Frontal cortex (tissue), 4 donors: ENCODE results near the gene PLCB3. TPM values are rescaled to one million over a fixed set of nuclear protein-coding genes. Genes with fewer than 3 reads are reported as not detected.

Source experiments
- DNase-seq, 2 donors: peaks; one replicate each; pipeline ENCODE4 v3.0.0; 2012; ENCODE audit warnings: low spot score in 2 of 2
- FAIRE-seq: peaks from 2 replicates; lab custom pipeline; 2012; peaks lifted over from hg19 to GRCh38; lab: Jason Lieb, UNC
- total RNA-seq: library from RNA; depleted of rRNA; stranded (reverse); fragments of >200 nt; gene quantifications from one replicate; pipeline ENCODE4 v1.2.3, GENCODE V29; 2014
- donor health status: control.
- donor health status: control.
- donor health status: control.

Gene PLCB3
- total RNA-seq, 1 donor from 2014 or later = 4.9 TPM

DNA sequence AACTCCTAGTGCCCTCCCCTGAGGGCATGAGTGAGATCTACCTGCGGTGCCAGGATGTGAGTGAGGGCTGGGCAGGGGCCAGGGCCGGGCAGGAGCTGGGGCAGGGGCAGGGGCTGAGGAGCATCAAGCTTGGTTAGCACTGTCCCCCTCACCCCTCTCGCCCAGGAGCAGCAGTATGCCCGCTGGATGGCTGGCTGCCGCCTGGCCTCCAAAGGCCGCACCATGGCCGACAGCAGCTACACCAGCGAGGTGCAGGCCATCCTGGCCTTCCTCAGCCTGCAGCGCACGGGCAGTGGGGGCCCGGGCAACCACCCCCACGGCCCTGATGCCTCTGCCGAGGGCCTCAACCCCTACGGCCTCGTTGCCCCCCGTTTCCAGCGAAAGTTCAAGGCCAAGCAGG is 31.1 kb upstream of the PLCB3 start:
- DNase-seq (no peak), FAIRE-seq (no peak)

DNA sequence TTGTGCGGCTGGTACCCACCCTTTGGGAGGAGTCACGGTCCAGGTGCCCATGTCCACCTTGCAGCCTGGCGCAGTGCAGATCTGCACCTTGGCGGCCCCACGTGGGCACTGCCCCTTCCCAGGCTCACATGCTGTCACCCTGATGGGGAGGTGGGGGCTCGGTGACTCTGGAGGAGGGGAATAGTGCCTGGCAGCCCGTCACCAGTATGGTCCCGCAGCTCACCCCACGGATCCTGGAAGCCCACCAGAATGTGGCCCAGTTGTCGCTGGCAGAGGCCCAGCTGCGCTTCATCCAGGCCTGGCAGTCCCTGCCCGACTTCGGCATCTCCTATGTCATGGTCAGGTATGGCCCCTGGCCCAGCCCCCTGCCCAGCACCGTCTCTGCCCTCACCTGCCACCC is 30.5 kb upstream of the PLCB3 start:
- no peak for DNase-seq
- no peak for FAIRE-seq

DNA sequence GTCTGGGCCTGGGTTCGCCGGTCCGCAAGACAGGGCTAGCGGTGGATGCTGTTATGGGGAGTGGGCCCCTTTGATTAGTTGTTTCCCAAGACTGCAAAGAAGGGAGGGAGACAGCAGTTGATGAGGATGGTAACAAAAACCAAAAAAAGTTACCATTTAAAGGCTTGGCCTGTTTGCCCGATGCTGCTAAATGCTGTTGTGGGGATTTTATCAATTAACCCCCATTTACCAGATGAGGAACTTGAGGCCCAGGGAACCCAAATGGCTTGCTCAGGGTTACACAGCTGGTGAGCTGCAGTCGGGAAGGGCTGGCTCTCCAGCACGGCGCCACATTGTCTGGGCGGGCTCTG is 28.7 kb upstream of the PLCB3 start:
- DNase-seq = no peak
- FAIRE-seq = no peak

DNA sequence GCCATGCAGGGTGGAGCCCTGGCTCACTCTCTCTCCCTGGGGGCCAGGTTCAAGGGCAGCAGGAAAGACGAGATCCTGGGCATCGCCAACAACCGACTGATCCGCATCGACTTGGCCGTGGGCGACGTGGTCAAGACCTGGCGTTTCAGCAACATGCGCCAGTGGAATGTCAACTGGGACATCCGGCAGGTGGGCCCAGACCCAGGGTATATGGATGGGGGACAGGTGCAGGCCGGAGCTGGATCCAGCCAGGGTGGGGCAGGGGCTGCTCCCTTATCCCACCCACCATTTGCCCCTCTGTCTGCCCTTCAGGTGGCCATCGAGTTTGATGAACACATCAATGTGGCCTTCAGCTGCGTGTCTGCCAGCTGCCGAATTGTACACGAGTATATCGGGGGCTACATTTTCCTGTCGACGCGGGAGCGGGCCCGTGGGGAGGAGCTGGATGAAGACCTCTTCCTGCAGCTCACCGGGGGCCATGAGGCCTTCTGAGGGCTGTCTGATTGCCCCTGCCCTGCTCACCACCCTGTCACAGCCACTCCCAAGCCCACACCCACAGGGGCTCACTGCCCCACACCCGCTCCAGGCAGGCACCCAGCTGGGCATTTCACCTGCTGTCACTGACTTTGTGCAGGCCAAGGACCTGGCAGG is 28.2 kb upstream of the PLCB3 start:
- no peak for DNase-seq
- FAIRE-seq = no peak

DNA sequence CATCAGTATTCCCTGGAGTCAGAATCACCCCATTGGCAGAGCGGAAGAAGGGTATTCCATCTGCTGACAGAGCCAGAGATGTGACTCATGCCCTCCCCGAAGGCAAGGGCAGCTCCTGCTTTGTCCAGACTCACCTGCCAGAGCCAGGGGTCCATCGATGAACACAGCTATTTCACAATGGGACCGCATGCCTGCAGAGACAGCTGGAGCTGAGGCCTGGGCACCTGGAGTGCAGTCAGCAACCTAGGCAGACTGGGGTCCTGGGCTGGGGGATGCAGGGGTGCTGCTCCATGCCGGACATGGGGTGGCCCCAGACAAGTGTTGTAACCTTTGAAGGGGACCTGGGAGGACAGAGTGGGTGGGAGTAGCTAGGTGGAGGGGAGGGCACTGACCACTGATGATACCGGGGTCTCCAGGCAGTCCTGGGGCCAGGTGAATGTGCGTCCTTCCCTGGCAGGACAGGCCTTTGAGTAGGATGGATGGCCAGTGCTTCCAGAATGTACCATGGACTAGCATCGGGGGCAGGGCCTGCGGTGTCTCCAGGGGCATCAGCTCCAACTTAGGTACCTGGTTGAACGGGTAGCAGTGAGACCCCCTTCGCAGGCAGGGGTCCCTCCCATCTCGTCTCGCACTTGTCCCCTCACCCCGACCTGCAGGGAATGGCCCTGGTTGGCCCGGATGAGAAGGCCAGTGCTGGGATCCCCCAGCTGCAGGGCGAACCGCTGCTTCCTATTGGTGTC is 27.0 kb upstream of the PLCB3 start:
- FAIRE-seq (no peak), DNase-seq (no peak)

DNA sequence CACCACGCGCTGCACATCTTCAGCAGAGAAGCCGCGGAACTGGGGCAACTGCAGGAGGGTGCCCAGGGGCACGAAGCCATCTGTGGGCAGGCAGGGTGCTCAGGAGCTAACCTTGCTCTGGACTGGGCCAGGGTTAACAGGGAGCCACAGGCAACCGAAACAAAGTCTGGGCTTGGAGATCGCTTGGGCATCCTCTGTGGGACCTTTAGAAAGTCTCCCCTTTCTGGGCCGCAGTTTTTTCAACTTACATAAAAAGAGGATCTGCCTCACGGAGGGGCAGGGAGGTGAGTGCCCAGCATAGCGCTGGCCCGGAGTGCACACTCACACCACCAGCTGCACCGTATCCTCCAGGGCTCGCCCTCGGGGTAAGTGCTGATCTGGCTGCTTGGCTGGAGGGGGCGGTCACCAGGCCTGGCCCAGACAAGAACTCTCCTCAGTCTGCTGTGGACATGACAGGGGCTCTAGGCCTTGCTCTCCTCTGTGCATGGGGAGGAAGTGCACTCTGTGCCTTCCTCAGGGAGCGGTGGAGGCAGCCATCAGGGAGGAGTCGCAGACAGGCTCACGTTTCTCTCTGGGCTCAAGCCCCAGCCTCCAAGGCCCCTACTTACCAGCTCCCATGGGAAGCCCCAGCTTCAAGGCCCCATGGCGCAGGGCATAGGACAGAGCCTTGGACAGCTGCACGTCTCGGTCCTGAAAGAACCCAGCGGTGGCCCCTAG is 26.3 kb upstream of the PLCB3 start:
- no peak for FAIRE-seq
- no peak for DNase-seq

DNA sequence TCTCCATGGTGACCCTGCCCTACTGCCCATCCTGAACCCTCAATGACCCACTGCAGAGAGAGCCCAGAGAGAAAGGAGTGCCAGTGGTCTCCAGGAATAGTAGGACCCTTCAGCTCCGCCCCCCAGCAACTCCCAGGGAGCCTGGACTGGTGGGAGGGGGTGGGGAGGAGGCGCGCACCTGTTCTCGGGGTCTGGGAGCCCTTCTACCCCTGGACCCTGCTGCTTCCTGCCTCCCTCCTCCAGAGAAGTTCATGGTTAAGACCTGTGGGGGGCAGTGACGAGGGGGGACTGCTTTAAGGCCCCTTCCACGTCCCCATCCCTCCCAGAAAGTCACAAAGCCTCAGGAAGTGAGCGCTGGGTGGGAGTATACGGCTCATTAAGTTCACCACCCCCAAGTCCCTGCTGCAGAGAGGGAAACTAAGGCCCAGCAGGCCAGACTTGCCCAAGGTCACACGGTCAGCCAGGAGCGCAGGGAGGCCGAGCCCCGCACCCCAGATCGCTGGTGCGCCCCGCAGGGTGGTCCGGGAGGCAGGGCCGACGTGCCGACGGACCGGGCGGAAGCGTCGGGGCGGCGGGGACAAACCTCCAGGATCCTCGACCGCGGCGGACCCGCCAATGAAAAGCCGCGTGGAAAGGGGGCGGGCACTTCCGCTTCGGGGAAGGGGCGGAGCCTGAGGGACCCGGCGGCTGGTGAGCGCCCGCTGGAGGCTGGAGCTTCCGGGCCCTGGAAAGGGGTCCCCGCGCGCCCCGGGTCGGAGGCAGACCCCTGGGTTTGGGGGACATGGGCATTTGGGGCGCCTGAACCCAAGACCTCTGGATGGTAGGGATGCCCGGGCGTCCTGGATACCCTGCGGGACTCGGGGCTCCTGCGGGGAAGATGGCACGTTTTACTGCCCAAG is 25.5 kb upstream of the PLCB3 start, which contains the start of the genes NUDT22 and TRPT1:
Gene NUDT22 (plus strand): TSS at position 667 of the 899 bp plus-strand sequence. CDS start 379 bp downstream, outside the sequence.
Gene TRPT1 (minus strand): TSS at position 579 of the 899 bp plus-strand sequence. CDS start 326 bp downstream, at position 253.
- peak; percentile 94 to 96 for DNase-seq
- FAIRE-seq = no peak

DNA sequence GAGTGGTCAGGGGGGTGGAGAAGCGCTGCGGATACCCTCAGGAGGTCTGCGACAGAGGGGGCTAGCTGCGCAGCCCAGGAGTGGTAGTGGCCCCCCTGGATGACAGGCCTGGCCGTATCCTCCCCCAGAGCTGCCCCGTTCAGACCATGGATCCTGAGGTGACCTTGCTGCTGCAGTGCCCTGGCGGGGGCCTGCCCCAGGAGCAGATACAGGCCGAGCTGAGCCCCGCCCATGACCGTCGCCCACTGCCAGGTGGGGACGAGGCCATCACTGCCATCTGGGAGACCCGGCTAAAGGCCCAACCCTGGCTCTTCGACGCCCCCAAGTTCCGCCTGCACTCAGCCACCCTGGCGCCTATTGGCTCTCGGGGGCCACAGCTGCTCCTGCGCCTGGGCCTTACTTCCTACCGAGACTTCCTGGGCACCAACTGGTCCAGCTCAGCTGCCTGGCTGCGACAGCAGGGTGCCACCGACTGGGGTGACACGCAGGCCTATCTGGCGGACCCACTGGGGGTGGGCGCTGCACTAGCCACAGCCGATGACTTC is 24.8 kb upstream of the PLCB3 start:
- FAIRE-seq (no peak), DNase-seq (peak in 1 of 2 donors; percentile 56)

DNA sequence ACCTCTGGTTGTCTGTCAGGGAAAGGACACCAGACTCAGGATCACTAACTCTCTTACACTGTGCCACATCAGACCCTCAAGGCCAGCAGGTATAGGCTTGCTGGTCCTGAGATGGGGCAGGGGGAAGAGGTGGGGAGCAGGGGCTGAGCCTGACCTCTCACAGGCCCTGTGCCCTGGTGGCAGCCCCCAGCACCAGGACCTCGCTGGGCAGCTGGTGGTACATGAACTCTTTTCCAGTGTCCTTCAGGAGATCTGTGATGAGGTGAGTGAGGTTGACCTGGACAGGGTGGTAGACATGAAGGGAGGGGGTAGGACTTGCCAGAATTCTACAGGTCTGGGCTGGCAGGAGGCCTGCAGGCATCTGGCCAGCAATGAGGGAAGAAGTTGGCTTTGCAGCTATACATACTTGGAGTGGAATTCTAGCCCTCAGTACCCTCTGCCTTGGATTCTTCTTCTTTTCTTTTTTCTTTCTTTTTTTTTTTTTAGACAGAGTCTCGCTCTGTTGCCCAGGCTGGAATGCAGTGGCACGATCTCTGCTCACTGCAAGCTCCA is 23.8 kb upstream of the PLCB3 start:
- DNase-seq = no peak
- FAIRE-seq = no peak

DNA sequence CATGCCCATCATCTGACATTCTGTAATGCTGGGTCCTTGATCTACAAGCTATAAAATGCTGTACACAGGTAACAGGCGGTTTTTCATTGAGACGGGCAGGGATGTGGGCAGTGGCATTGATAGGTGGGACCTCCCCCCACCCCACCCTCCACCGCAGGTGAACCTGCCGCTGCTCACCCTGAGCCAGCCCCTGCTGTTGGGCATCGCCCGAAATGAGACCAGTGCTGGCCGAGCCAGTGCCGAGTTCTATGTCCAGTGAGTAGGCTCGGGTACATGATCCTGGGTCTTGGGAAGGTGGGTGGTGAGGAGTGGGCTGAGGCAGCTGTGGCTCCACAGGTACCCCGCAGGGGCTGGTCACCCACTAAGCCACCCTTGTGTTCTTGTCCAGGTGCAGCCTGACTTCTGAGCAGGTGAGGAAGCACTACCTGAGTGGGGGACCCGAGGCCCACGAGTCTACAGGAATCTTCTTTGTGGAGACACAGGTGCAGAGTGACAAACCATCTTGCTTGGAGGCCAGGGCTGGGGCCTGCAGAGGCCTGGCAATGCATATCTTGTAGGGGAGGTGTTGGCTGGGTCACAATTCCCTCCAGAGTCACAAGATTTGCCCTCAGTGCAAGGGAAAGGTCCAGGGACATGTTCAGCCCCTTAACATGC is 22.1 kb upstream of the PLCB3 start:
- FAIRE-seq (no peak), DNase-seq (no peak)

DNA sequence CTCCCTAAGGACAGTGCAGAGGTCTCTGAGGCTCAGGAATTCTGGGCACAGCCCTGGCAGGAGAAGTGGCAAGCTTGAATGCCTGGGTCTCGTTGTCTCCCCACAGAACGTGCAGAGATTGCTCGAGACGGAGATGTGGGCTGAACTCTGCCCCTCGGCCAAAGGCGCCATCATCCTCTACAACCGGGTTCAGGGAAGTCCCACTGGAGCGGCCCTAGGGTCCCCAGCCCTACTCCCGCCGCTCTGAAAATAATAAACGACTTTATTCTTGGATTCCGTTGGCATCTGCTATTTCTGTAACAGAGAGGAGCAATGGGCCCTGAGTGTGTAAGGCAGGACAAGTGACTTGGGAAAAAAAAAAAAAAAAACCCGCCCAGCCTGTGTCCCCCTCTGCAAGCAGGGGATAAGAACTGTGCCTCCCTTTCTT is 21.6 kb upstream of the PLCB3 start:
- FAIRE-seq (no peak), DNase-seq (no peak)

DNA sequence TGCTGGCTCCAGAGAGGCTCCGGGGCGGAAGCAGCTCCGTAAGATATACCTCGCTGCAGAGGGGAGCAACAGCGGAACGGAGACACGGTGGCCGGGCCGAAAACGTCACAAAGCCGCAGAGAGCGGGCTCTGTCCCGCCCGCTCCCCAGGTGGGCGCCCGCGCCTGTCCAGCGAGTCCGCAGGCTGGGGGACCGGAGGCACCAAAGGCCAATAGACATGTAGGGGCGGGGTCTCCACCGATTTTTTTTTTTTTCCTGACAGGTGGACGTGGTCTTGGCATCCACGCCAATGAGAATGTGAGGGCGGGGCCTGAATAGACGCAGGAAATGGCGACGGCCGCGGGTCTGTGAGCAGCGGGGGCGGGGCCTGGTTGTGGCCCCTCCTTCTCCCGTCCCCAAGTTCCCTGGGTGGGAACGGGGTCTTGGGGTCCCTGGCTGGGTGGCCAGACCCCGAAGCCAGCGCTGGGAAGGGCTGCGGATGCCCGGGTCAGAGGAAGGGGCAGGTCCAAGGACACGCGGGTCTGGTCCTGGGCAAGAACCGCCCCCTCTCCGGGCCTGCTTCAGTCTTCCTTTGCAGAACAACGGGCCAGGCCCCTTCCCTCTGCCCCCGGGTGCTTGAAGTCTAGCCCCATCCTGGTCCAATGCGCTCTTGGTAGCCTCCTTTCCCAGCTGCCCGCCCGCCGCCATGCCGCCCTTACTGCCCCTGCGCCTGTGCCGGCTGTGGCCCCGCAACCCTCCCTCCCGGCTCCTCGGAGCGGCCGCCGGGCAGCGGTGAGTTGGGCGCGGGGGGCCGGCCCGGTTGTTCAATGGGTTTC is 21.0 kb upstream of the PLCB3 start, which contains the start of gene DNAJC4:
Gene DNAJC4 (plus strand): TSS at position 378 of the 814 bp plus-strand sequence. CDS start 307 bp downstream, at position 685.
- FAIRE-seq = no peak

DNA sequence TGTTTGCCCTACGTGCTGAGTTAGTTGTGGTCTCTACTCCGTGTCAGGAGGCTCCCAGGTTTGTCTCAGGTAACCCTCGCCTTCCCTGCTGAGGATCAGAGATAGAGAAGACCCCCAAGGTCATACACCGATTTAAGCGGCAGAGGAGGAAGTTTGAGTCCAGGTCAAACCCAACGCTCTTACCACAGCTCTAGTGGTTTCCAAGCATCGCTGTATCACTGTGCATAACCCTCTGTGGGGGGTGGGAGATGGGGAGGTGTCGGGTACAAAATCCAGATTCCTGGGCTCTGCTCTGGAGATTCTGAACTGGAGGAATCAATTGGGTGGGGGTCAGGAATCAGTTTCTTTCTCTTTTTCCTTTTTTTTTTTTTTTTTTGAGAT is 20.4 kb upstream of the PLCB3 start:
- no peak for DNase-seq
- no peak for FAIRE-seq

More for the DNA sequence above, 21.0 kb upstream of the PLCB3 start, which contains the start of gene DNAJC4:
- peak; percentile 87 to 90 for DNase-seq

DNA sequence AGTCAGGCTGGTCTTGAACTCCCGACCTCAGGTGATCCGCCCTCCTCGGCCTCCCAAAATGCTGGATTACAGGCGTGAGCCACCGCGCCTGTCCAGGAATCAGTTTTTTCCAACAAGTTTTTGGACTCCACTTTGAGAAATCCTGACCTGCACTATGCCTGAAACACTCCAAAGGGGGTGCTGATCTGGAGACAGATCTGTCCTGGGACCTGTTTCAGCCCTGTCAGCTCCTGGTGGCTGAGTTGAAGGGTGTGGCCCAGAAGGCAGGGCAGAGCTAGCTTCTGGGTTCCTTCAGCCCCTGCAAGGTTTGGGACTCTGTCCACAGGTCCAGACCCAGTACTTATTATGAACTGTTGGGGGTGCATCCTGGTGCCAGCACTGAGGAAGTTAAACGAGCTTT is 19.8 kb upstream of the PLCB3 start:
- FAIRE-seq (no peak), DNase-seq (no peak)

DNA sequence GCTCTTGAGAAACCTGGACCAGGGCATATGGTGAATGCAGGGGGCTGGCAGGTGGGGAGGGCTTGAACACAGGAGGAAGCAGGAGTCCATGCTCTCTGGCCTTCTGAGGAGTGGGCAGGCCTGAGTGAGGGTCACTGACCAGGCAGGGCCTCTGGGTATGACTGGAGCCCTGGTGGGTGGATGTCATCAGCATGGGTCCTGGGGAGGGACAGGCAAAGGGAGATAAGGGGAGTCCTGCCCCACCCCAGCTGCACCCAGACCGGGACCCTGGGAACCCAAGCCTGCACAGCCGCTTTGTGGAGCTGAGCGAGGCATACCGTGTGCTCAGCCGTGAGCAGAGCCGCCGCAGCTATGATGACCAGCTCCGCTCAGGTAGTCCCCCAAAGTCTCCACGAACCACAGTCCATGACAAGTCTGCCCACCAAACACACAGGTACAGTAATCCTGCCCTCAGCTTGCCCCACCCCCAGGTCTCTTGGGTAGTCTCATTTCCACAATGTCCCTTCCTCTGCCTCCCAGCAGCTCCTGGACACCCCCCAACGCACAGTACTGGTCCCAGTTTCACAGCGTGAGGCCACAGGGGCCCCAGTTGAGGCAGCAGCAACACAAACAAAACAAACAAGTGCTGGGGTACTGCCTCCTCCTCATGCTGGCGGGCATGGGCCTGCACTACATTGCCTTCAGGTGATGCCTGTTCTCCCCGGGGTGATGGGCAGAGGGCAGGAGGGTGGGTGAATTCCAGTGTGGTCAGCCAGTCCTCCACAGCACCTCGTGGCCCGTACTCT is 19.0 kb upstream of the PLCB3 start:
- FAIRE-seq (no peak), DNase-seq (no peak)

DNA sequence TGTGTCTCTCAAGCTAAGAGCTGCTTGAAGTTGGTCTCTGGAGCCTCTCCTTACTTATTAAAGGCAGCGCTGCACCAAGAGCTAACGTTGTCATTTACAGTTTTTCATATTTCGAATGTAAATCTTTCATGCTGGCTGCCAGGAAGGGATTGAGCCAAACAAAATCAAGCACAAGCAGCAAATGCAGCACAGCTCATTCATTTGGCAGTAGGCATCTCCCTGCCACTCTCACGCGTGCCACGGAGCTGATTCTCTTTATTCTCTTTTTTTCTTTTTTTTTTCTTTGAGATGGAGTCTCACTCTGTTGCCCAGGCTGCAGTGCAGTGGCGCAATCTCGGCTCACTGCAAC is 18.4 kb upstream of the PLCB3 start:
- no peak for DNase-seq

DNA sequence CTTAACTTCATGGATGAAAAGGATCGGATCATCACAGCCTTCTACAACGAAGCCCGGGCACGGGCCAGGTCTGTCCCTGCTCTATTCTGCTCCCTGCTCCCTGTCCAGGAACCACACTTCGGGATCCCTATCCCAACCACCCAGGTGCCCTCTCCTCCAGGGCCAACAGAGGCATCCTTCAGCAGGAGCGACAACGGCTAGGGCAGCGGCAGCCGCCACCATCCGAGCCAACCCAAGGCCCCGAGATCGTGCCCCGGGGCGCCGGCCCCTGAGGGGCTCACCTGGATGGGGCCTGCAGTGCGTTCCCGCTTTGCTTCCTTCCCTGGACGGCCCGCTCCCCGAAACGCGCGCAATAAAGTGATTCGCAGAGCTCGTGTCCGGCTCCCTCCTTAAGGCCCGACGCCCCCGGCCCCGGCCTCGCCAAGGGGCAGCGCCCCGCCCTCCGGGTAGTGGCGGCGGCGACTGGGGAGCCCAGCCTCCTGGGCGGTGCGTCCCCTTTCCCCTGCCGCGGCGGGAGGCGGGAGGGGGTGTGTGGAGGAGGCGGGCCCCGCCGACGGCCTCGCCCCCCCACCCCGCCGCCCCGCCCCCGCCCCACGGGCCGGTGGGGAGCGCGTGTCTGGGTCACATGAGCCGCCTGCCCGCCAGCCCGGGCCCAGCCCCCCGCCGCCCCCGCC is 17.3 kb upstream of the PLCB3 start, which contains the start of gene VEGFB:
Gene VEGFB (plus strand): TSS at position 672 of the 674 bp plus-strand sequence. CDS start 250 bp downstream, outside the sequence.
- no peak for FAIRE-seq
- peak; percentile 87 to 88 for DNase-seq

More for the DNA sequence above, 18.4 kb upstream of the PLCB3 start:
- FAIRE-seq = no peak
